Epithelial cell of proximal tubule (primary cell): ENCODE data around the gene RALGAPB. TPM values are rescaled to one million over a fixed set of nuclear protein-coding genes. Genes with fewer than 3 reads are reported as not detected.

Experiments
- DNase-seq: peaks from one replicate; pipeline ENCODE4 v3.0.0-alpha.2; 2011; ENCODE audit warnings: low read depth
- H3K4me3 ChIP-seq: 2 replicates; pipeline ENCODE4 v1.5.1; 2011; ENCODE audit warnings: low read depth, mild to moderate bottlenecking, low read length
- CTCF ChIP-seq: conservative IDR thresholded peaks from 2 replicates; pipeline ENCODE4 v1.5.1; 2012; ENCODE audit warnings: low read depth, mild to moderate bottlenecking, low read length
- total RNA-seq: library from RNA; depleted of rRNA; stranded (reverse); fragments of >200 nt; gene quantifications from 2 replicates; pipeline ENCODE4 v1.2.3, GENCODE V29; 2015

Gene RALGAPB
- total RNA-seq, 1 donor from 2014 or later: 19.1 TPM

GRCh38 chr20:38547288-38548085 lies 74.8 kb downstream of the RALGAPB start:
- no peak for TF ChIP-seq CTCF
- no peak overlapping the region for H3K4me3 ChIP-seq
- DNase-seq: no peak

GRCh38 chr20:38548356-38549083 lies 75.9 kb downstream of the RALGAPB start:
- no peak for DNase-seq
- no peak overlapping the region for H3K4me3 ChIP-seq
- TF ChIP-seq CTCF: no peak

- no peak overlapping the region for H3K4me3 ChIP-seq
- peak; percentile 26 for TF ChIP-seq CTCF
- no peak for DNase-seq
Observed at GRCh38 chr20:38550274-38550673, 77.6 kb downstream of the RALGAPB start.

GRCh38 chr20:38551056-38551626 lies 78.5 kb downstream of the RALGAPB start:
- no peak for TF ChIP-seq CTCF
- no peak for DNase-seq
- H3K4me3 ChIP-seq: no peak overlapping the region

GRCh38 chr20:38554986-38555385 lies 82.3 kb downstream of the RALGAPB start:
- no peak overlapping the region for H3K4me3 ChIP-seq
- TF ChIP-seq CTCF: no peak
- no peak for DNase-seq

- H3K4me3 ChIP-seq: no peak overlapping the region
- no peak for DNase-seq
- TF ChIP-seq CTCF: no peak
Observed at GRCh38 chr20:38555395-38555794, 82.8 kb downstream of the RALGAPB start.
